Stimulated activated CD4-positive, alpha-beta T cell treated with anti-CD3 and anti-CD28 coated beads, TNF-alpha, amount 100 ng/mL, for 1 hour (primary cell): ENCODE data around the gene DIP2C.

Experiments
- DNase-seq, 3 donors: peaks; one replicate each; pipeline ENCODE4 v3.0.0-alpha.2; 2020; ENCODE audit warnings: low read depth in 3 of 3, low spot score in 1 of 3

The DIP2C gene

GRCh38 chr10:580778-581177 is 108.7 kb downstream of the DIP2C start:
- no peak for DNase-seq

GRCh38 chr10:576130-576465 is 113.4 kb downstream of the DIP2C start:
- DNase-seq = no peak

DNA sequence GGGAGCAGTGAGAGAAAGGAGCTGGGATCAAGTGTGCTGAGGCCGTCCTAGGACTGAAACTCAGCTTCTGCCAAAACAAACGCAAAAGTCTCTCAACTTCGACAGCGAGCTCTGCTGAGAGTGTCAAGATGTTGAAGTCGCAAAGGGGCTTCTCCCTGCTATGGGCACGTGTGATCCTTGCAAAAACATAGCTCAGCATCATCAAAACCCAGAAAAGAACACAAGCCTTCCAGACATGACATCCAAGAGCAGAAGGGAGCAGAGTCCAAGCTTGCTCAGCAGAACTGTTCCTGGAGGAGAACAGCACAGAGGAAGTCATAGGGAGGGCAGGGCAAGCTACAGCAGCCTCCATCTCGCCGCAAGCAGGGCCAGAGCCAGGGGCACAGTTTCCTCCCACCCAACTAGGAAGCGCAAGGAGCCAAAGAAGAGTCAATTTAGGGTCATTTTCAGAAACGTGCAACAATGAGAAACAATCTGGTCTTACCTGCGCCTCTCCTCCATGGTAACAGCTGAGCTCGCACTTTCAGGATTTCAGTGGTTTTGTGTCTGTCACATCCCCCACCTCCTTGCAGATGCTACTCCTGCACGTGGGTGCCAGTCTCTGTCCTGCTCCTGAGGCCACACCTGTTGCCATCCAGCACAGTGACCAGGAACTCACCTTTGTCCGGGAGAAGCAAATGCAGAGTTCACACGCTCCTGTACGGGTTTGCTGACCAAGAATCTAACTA is 113.9 kb downstream of the DIP2C start:
- DNase-seq = no peak

DNA sequence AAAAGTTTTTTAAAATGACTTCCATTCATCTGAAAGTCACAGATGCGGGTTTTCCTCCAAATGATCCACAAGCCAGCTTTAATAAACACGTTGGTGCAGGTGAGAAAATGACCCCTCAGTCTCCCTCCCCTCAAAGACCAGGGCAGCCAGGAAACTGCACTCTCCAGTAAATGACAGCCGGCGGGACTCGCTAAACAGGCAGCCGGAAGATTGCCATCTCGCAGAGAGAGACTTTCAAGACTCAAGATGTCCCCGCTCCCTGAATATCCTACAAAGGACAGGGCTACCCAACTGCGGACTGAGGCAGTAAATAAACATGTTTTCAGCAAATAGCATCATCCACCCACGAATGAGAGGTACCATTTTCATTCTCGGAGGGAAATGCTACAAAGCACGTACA is 116.8 kb downstream of the DIP2C start:
- no peak for DNase-seq

- no peak for DNase-seq
Measured at GRCh38 chr10:571688-572451, 117.6 kb downstream of the DIP2C start.

GRCh38 chr10:571166-571565 is 118.3 kb downstream of the DIP2C start:
- no peak for DNase-seq

- DNase-seq = no peak
Measured at GRCh38 chr10:570628-571163, 118.8 kb downstream of the DIP2C start.

DNA sequence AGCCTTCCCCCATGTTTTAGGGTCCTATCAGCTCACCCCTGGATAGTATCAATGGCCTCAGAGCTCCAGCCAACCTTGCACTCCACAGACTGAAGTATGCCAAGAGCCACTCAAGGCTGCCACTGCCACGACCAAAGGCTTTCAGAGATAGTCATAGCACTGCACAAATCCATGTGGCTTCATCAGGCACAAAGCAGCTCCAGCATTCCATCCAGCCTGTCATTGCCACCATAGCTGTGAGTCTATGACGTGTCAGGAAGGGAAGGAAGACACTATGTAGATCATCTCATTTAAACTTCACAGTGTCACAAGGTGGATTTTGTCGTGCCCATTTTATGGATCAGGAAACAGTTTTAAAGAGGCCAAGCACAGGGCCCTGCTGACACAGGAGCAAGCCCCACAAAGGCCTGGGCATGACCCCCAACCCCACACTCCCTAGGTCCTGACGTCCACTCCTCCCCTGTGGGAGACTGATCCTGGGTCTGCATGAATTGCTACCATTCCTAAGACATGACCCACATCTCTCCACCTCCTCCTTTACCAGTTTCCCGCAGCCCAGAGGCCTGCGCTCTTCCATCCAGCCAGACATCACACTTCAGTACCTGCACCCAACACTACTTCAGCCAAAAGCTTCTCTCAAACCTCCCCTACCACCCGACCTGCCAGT is 119.4 kb downstream of the DIP2C start:
- no peak for DNase-seq

- DNase-seq = no peak
Measured at GRCh38 chr10:568848-569247, 120.6 kb downstream of the DIP2C start.

GRCh38 chr10:567869-568268 is 121.6 kb downstream of the DIP2C start:
- no peak for DNase-seq

GRCh38 chr10:566241-566885 is 123.1 kb downstream of the DIP2C start:
- DNase-seq = no peak

- no peak for DNase-seq
Measured at GRCh38 chr10:565676-566075, 123.8 kb downstream of the DIP2C start.

DNA sequence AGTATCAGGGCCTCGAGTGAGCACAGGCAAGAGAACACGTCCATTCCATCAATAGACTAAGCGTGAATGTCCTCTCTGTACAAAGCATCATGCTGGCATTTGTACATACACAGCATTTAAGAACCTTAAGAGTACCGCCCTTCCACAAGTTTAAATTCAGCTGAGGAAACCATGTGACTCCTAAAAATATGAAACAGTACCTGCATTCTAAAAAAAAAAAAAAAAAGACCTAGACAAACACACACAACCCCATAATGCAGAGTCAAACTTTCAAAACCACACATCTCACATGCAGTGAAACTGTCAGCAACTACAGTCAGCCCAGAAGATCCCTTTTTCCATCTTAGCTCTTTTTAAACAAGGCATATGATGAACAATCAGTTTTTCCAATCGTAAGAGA is 124.3 kb downstream of the DIP2C start:
- DNase-seq = no peak

GRCh38 chr10:563827-564226 is 125.6 kb downstream of the DIP2C start:
- DNase-seq = no peak

GRCh38 chr10:562142-562541 is 127.3 kb downstream of the DIP2C start:
- DNase-seq = no peak

GRCh38 chr10:561721-562120 is 127.7 kb downstream of the DIP2C start:
- no peak for DNase-seq

- DNase-seq = no peak
Measured at GRCh38 chr10:560314-560992, 129.0 kb downstream of the DIP2C start.

- no peak for DNase-seq
Measured at GRCh38 chr10:559767-560047, 129.8 kb downstream of the DIP2C start.

GRCh38 chr10:558891-559766 is 130.3 kb downstream of the DIP2C start:
- no peak for DNase-seq

- DNase-seq = no peak
Measured at GRCh38 chr10:558364-558763, 131.1 kb downstream of the DIP2C start.
